ENCODE results near the gene PYGL.
"Not testable (repeated sequence)": the region's sequence is repeated elsewhere in the genome, so short reads cannot be mapped to it uniquely, and the experiment has no call there.

Gene PYGL

GRCh38 chr14:50964683-50965390 is 20.6 kb upstream of the PYGL start:
- no peak overlapping the region for H3K9ac ChIP-seq
- H3K79me2 ChIP-seq, result no peaks in the 10 kb centered on the region
- no peak overlapping the region for H3K4me2 ChIP-seq (ENCODE audit: low read length)
- peak overlapping the region; percentile 0 for H2AFZ ChIP-seq
- no peak overlapping the region for H3K27ac ChIP-seq
- no peaks in the 10 kb centered on the region for H3K36me3 ChIP-seq (ENCODE audit: control insufficient read depth, insufficient read depth, low read length)
- no peaks in the 10 kb centered on the region for H3K27me3 ChIP-seq (ENCODE audit: control insufficient read depth, insufficient read depth, low read length)
- no peak for TF ChIP-seq CTCF (IDR thresholded peaks at IDR 0.05)
- H3K4me3 ChIP-seq (ENCODE audit: low read depth, low read length), result no peak overlapping the region
- H3K9me3 ChIP-seq (ENCODE audit: control insufficient read depth, low read length), result no peaks in the 10 kb centered on the region
- peaks cover 12% of the 10 kb centered on the region for H3K4me1 ChIP-seq

GRCh38 chr14:50963919-50964318 is 19.6 kb upstream of the PYGL start:
- Histone ChIP-seq H3K9me3 (ENCODE audit: control insufficient read depth, low read length) (no peaks in the 10 kb centered on the region), H2AFZ (no peak overlapping the region), H3K36me3 (ENCODE audit: control insufficient read depth, insufficient read depth, low read length) (no peaks in the 10 kb centered on the region), H3K79me2 (no peaks in the 10 kb centered on the region), H3K9ac (no peak overlapping the region), H3K4me2 (ENCODE audit: low read length) (no peak overlapping the region), H3K4me3 (ENCODE audit: low read depth, low read length) (no peak overlapping the region), H3K27ac (no peak overlapping the region), H3K4me1 (peaks cover 12% of the 10 kb centered on the region), H3K27me3 (ENCODE audit: control insufficient read depth, insufficient read depth, low read length) (no peaks in the 10 kb centered on the region)
- TF ChIP-seq CTCF (IDR thresholded peaks at IDR 0.05), result no peak

GRCh38 chr14:50961605-50962221 is 17.4 kb upstream of the PYGL start:
- H3K4me1 ChIP-seq, result peaks cover 12% of the 10 kb centered on the region
- no peak overlapping the region for H3K9ac ChIP-seq
- H3K4me2 ChIP-seq (ENCODE audit: low read length), result peak overlapping the region; percentile 67
- no peak for TF ChIP-seq CTCF (IDR thresholded peaks at IDR 0.05)
- peak overlapping the region; percentile 81 for H2AFZ ChIP-seq
- H3K27me3 ChIP-seq (ENCODE audit: control insufficient read depth, insufficient read depth, low read length), result no peaks in the 10 kb centered on the region
- no peaks in the 10 kb centered on the region for H3K36me3 ChIP-seq (ENCODE audit: control insufficient read depth, insufficient read depth, low read length)
- peak overlapping the region; percentile 1 for H3K4me3 ChIP-seq (ENCODE audit: low read depth, low read length)
- H3K9me3 ChIP-seq (ENCODE audit: control insufficient read depth, low read length), result no peaks in the 10 kb centered on the region
- H3K27ac ChIP-seq, result peak overlapping the region; percentile 58
- no peaks in the 10 kb centered on the region for H3K79me2 ChIP-seq

GRCh38 chr14:50957296-50957695 is 13.0 kb upstream of the PYGL start:
- Histone ChIP-seq H3K27ac (no peak overlapping the region), H3K27me3 (ENCODE audit: control insufficient read depth, insufficient read depth, low read length) (no peaks in the 10 kb centered on the region)

GRCh38 chr14:50956421-50956820 is 12.1 kb upstream of the PYGL start:
- not testable (repeated sequence) for H3K4me1 ChIP-seq; H3K27me3 ChIP-seq (ENCODE audit: control insufficient read depth, insufficient read depth, low read length); H3K79me2 ChIP-seq; H2AFZ ChIP-seq; H3K36me3 ChIP-seq (ENCODE audit: control insufficient read depth, insufficient read depth, low read length); H3K27ac ChIP-seq; H3K4me3 ChIP-seq (ENCODE audit: low read depth, low read length); H3K9ac ChIP-seq; H3K9me3 ChIP-seq (ENCODE audit: control insufficient read depth, low read length); H3K4me2 ChIP-seq (ENCODE audit: low read length)

More at GRCh38 chr14:50957296-50957695, 13.0 kb upstream of the PYGL start:
- no peaks in the 10 kb centered on the region for H3K36me3 ChIP-seq (ENCODE audit: control insufficient read depth, insufficient read depth, low read length)
- no peak for TF ChIP-seq CTCF (IDR thresholded peaks at IDR 0.05)
- H3K4me1 ChIP-seq, result peaks cover 16% of the 10 kb centered on the region
- H3K4me2 ChIP-seq (ENCODE audit: low read length), result no peak overlapping the region
- H3K4me3 ChIP-seq (ENCODE audit: low read depth, low read length), result no peak overlapping the region
- H2AFZ ChIP-seq, result no peak overlapping the region
- H3K79me2 ChIP-seq, result no peaks in the 10 kb centered on the region
- no peaks in the 10 kb centered on the region for H3K9me3 ChIP-seq (ENCODE audit: control insufficient read depth, low read length)
- H3K9ac ChIP-seq, result no peak overlapping the region

All from parathyroid adenoma (tissue), 2 donors.